ENCODE measurements around the gene AP1G2. TPM values are rescaled to one million over a fixed set of nuclear protein-coding genes. Genes with fewer than 3 reads are reported as not detected.

AP1G2 gene
- total RNA-seq, 4 donors from 2014 or later, result 175 to 369 (median 341) TPM

- Histone ChIP-seq H3K27me3 (no peaks in the 10 kb centered on the region), H3K27ac (no peak overlapping the region), H3K9me3 (no peaks in the 10 kb centered on the region), H3K4me3 (no peak overlapping the region), H3K4me1 (peaks cover 0 to 11% (median 6%) of the 10 kb centered on the region in 4 donors), H3K36me3 (peaks cover 0 to 60% (median 0%) of the 10 kb centered on the region in 3 donors)
- no peak for DNase-seq
- TF ChIP-seq CTCF (IDR thresholded peaks at IDR 0.05) (no peak), POLR2A (IDR thresholded peaks at IDR 0.05) (no peak)
Measured at GRCh38 chr14:23564181-23564812, 3.3 kb downstream of the AP1G2 start.

GRCh38 chr14:23563473-23564180 lies 4.0 kb downstream of the AP1G2 start:
- no peak overlapping the region for H3K4me3 ChIP-seq
- TF ChIP-seq CTCF (IDR thresholded peaks at IDR 0.05), result no peak
- TF ChIP-seq POLR2A (IDR thresholded peaks at IDR 0.05), result no peak
- H3K4me1 ChIP-seq, result peaks cover 0 to 11% (median 6%) of the 10 kb centered on the region in 4 donors
- DNase-seq, result no peak
- peaks cover 0 to 67% (median 0%) of the 10 kb centered on the region in 3 donors for H3K36me3 ChIP-seq
- H3K9me3 ChIP-seq, result no peaks in the 10 kb centered on the region
- H3K27ac ChIP-seq, result no peak overlapping the region
- no peaks in the 10 kb centered on the region for H3K27me3 ChIP-seq

- no peak overlapping the region for H3K27ac ChIP-seq
- H3K36me3 ChIP-seq, result peaks cover 0 to 70% (median 0%) of the 10 kb centered on the region in 3 donors
Measured at GRCh38 chr14:23562822-23563472, 4.6 kb downstream of the AP1G2 start.

DNA sequence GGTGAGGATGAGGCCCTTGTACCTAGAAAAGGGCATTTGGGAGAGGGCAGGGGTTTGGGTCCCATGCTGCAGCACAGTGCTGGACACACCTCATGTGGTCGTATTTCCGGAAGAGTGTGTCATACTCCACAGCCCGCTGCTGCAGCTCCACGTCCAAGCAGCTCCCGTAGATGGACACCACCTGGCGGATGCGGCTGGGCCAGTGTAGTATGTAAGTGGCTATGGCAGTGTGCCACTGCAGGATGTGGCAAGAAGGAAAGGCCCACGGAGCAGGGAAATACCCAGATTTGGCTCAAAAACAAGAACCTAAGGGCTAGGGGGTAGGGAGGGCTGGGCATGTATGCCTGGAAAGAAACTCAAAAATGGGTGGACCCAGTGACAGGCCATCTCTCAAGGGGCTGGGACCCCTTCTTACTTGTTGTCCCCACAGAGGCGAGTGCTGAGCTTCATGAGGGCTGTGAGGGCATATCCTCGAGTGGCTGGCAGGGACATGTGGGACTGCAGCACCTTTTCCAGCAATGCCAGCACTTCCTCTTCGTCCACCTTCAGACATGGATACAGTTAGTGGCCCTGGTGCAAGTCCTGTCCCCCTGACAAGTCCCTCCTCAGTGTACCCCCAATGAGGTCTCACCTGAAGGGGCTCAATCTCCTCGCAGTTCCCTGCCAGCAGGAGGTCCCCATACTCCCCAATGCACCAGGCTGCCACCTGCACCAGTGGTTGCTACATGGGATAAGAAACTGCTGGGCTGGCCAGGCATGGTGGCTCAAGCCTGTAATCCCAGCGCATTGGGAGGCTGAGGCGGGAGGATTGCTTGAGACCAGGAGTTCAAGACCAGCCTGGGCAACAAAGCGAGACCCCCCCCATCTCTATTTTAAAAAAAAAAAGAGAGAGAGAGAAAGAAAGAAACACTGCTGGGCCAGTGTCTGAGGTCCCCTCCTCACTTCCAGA lies 5.4 kb downstream of the AP1G2 start:
- DNase-seq, result no peak
- peaks cover 0 to 70% (median 0%) of the 10 kb centered on the region in 3 donors for H3K36me3 ChIP-seq

More at GRCh38 chr14:23562822-23563472, 4.6 kb downstream of the AP1G2 start:
- no peak overlapping the region for H3K4me3 ChIP-seq
- no peak for TF ChIP-seq POLR2A (IDR thresholded peaks at IDR 0.05)
- TF ChIP-seq CTCF (IDR thresholded peaks at IDR 0.05), result peak; percentile 82 to 96 (median 85)
- H3K9me3 ChIP-seq, result no peaks in the 10 kb centered on the region
- H3K27me3 ChIP-seq, result no peaks in the 10 kb centered on the region
- peak in 2 of 3 donors; percentile 47 to 74 for DNase-seq
- peaks cover 0 to 9% (median 4%) of the 10 kb centered on the region in 4 donors for H3K4me1 ChIP-seq

More for the DNA sequence above, 5.4 kb downstream of the AP1G2 start:
- Histone ChIP-seq H3K4me3 (no peak overlapping the region), H3K27me3 (no peaks in the 10 kb centered on the region), H3K27ac (no peak overlapping the region), H3K9me3 (no peaks in the 10 kb centered on the region), H3K4me1 (peaks cover 2 to 11% (median 7%) of the 10 kb centered on the region in 4 donors)
- TF ChIP-seq POLR2A (IDR thresholded peaks at IDR 0.05) (no peak), CTCF (IDR thresholded peaks at IDR 0.05) (no peak)

All from Peyer's patch (tissue), 4 donors.